ENCODE measurements around the gene SP3.

DNA sequence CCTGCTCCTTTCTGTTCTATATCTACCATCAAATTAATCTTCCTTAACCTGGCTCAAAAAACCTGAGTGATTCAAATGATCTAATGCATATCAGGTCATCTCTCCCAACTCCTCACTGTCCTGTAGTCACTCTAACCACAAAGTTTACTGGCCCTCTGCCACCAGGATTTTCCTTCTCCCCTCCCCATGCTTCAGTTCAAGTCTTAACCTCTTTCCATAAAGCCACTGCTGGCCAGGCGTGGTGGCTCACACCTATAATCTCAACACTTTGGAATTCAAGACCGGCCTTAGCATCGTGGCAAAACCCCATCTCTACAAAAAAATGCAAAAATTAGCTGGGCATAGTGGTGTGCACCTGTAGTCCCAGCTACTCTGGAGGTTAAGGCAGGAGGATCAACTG is 7.5 kb upstream of the SP3 start:
- TF ChIP-seq SUZ12 (IDR thresholded peaks at IDR 0.05; ENCODE audit: extremely low read depth, insufficient read depth, insufficient read length) = no peak
- TF ChIP-seq ZNF274 (IDR thresholded peaks at IDR 0.05; ENCODE audit: low read depth, low read length) = no peak
